Left lung (tissue), 10 donors: Measurements from ENCODE around the gene NPAS2. TPM values are rescaled to one million over a fixed set of nuclear protein-coding genes. Genes with fewer than 3 reads are reported as not detected.

Source experiments
- ATAC-seq: fragments of 200-7000 bp; cut with Tn5 transposase; one replicate; pipeline ENCODE4 v1.9.1; 2020; ENCODE audit warnings: moderate library complexity
- DNase-seq, 4 donors: peaks; one replicate each; pipeline ENCODE4 v3.0.0-alpha.2; 2013 to 2020
- H3K27ac ChIP-seq, 2 donors: fragments of 200-600 bp; sonication (generic) in 1 of 2; one replicate each; pipeline versions ENCODE4 v1.5.0 to v1.8.0; 2020 to 2021
- H3K27me3 ChIP-seq, 2 donors: fragments of 200-600 bp; sonication (generic) in 1 of 2; one replicate each; pipeline versions ENCODE4 v1.5.0 to v1.8.0; 2020 to 2021
- H3K36me3 ChIP-seq, 2 donors: fragments of 200-600 bp; sonication (generic) in 1 of 2; one replicate each; pipeline versions ENCODE4 v1.5.0 to v1.8.0; 2020 to 2021
- H3K4me1 ChIP-seq, 2 donors: fragments of 200-600 bp; one replicate each; pipeline ENCODE4 v1.8.0; 2021
- H3K4me3 ChIP-seq, 2 donors: fragments of 200-600 bp; sonication (generic) in 1 of 2; one replicate each; pipeline versions ENCODE4 v1.5.0 to v1.8.0; 2020 to 2021; ENCODE audit warnings: mild to moderate bottlenecking in 1 of 2
- H3K9me3 ChIP-seq, 2 donors: fragments of 200-600 bp; sonication (generic) in 1 of 2; one replicate each; pipeline versions ENCODE4 v1.5.0 to v1.8.0; 2020 to 2021
- intact Hi-C, 2 donors: fragments of 100-400 bp; cut with DNase I; formaldehyde crosslinking; loops; one replicate each; pipeline versions ENCODE4 v1.11.2 to v1.14.2; 2022
- polyA plus RNA-seq, 6 donors: library from polyadenylated mRNA; unstranded; fragments of 120-200 nt; gene quantifications; one replicate each; pipeline ENCODE4 v1.2.1, GENCODE V29; 2013; ENCODE audit not compliant: insufficient read length in 6 of 6
- total RNA-seq, 2 donors: library from RNA; stranded (reverse); fragmentation: NEBNext Ultra II Directional; extraction: Animal tissue kit (Norgen Biotek cat#: 25700); gene quantifications; one replicate each; pipeline ENCODE4 v1.2.1, GENCODE V29; 2021
- TF ChIP-seq, protein P1 (sequence below), 2 donors: fragments of 200-600 bp; sonication (generic) in 1 of 2; IDR thresholded peaks; one replicate each; pipeline versions ENCODE4 v1.5.0 to v1.8.0; 2021; ENCODE audit warnings: antibody characterized with exemption in 2 of 2
- donor health status: DM: no; HTN: yes; CAD: no.
- donor health status: DM: no; HTN: no; CAD: no.

The NPAS2 gene
- total and polyA plus RNA-seq, 8 donors: 18.8 to 40.2 (median 35.0) TPM

DNA sequence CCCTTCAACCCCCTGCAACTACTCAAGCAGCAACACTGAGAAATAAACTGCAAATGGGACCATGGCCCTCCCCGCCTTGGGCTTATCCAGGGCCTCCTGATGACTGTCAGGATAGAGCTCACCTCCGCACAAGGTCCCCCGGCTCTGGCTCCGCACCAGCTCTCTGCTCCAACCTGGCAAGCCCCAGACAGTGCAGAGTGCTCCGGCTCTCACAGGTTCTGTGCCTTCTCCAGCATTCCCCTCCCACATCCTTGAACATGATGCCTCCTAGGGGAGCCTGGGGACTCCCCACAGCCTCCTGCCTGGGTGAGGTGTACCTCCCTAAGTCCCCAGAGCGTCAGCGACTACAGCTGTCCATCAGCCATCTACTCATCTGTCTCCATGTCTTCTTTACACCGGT is 26.7 kb upstream of the NPAS2 start:
- no peaks in the 10 kb centered on the region for H3K9me3 ChIP-seq
- DNase-seq: no peak
- H3K36me3 ChIP-seq: no peaks in the 10 kb centered on the region
- ATAC-seq: no peak
- no peak overlapping the region for H3K27ac ChIP-seq
- no peaks in the 10 kb centered on the region for H3K4me1 ChIP-seq
- no peak overlapping the region for H3K4me3 ChIP-seq
- H3K27me3 ChIP-seq: no peaks in the 10 kb centered on the region
- intact Hi-C loops: no loop called here
- TF ChIP-seq, protein P1, sequence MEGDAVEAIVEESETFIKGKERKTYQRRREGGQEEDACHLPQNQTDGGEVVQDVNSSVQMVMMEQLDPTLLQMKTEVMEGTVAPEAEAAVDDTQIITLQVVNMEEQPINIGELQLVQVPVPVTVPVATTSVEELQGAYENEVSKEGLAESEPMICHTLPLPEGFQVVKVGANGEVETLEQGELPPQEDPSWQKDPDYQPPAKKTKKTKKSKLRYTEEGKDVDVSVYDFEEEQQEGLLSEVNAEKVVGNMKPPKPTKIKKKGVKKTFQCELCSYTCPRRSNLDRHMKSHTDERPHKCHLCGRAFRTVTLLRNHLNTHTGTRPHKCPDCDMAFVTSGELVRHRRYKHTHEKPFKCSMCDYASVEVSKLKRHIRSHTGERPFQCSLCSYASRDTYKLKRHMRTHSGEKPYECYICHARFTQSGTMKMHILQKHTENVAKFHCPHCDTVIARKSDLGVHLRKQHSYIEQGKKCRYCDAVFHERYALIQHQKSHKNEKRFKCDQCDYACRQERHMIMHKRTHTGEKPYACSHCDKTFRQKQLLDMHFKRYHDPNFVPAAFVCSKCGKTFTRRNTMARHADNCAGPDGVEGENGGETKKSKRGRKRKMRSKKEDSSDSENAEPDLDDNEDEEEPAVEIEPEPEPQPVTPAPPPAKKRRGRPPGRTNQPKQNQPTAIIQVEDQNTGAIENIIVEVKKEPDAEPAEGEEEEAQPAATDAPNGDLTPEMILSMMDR (IDR thresholded peaks at IDR 0.05): no peak

DNA sequence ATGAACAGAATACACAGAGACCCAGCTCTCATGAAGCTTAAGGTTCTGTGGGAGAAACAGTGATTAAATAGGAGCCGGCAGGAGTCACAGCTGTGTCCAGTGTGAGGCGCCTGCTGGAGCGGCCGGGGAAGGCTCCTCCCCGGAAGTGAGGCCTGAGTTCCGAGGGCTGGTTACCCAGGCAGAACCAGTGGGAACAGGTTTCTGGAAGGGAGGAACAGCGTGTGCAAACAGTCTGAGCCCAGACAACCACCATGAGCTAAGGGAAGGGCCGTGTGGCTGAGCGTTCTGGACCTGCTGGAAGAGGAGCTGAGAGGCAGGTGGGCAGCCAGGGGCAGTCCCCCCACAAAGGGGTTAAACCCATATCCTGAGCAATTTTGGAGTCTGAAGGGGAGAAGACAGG is 26.0 kb upstream of the NPAS2 start:
- H3K27me3 ChIP-seq: no peaks in the 10 kb centered on the region
- intact Hi-C loops: no loop called here
- no peaks in the 10 kb centered on the region for H3K9me3 ChIP-seq
- H3K27ac ChIP-seq: no peak overlapping the region
- no peak for ATAC-seq
- no peaks in the 10 kb centered on the region for H3K36me3 ChIP-seq
- H3K4me1 ChIP-seq: no peaks in the 10 kb centered on the region
- TF ChIP-seq, protein P1 (IDR thresholded peaks at IDR 0.05): no peak
- no peak overlapping the region for H3K4me3 ChIP-seq
- no peak for DNase-seq

DNA sequence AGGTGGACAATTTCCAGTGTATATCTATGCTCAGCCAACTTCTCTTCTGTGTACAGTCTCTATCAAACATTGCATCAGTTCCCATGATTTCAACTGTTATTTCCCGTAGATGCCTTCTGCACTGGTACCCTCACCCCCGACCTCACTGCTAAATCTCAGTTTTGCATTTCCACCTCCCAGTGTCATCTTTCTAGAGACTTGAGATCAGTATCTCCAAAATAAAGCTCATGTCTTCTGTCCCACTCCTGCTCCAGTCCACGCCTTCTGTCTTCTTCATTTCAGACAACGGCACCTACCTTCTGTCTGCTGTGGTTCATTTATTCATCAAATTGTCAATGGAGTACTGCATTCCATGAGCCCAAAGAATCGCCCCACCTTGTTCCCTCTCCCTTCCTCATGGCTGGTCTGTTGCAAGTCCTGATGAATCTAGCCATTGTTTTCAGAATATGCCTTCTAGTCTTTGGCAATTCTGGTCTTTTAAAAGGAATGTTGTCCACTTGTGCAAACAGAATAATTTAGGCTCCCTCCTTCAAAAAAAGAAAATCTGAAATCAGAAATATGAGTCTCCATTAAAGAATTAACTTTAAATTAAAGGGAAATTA is 23.3 kb upstream of the NPAS2 start:
- Histone ChIP-seq H3K4me1 (no peaks in the 10 kb centered on the region), H3K9me3 (no peaks in the 10 kb centered on the region), H3K27me3 (no peaks in the 10 kb centered on the region), H3K4me3 (no peak overlapping the region), H3K36me3 (no peaks in the 10 kb centered on the region), H3K27ac (no peak overlapping the region)
- ATAC-seq (no peak), DNase-seq (no peak)
- intact Hi-C loops: no loop called here
- TF ChIP-seq, protein P1 (IDR thresholded peaks at IDR 0.05): no peak

DNA sequence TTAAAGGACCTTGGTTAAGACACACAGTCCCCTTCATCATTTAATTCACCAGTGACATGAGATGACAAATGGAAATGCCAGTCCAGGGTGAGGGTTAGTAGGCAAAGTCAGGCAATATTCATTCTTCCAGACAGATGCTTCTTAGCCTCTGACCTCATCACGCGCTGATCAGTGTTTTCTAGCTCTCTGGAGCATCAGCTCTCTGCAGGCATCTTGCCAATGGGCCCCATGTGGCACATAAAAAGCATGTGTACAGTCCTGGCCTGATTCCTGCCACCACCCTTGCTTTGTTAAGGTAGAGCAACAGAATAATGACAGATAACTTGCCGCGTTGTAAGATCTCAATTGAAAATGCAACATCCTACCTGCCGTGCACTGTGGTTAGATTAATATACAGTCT is 20.3 kb upstream of the NPAS2 start:
- Histone ChIP-seq H3K36me3 (no peaks in the 10 kb centered on the region), H3K27ac (no peak overlapping the region), H3K4me1 (no peaks in the 10 kb centered on the region), H3K27me3 (no peaks in the 10 kb centered on the region), H3K9me3 (no peaks in the 10 kb centered on the region), H3K4me3 (no peak overlapping the region)
- ATAC-seq (no peak), DNase-seq (no peak)
- intact Hi-C loops: no loop called here
- TF ChIP-seq, protein P1 (IDR thresholded peaks at IDR 0.05): no peak

GRCh38 chr2:100800915-100801314 is 19.0 kb upstream of the NPAS2 start:
- intact Hi-C loops: no loop called here
- no peaks in the 10 kb centered on the region for H3K4me1 ChIP-seq
- no peaks in the 10 kb centered on the region for H3K9me3 ChIP-seq
- no peaks in the 10 kb centered on the region for H3K27me3 ChIP-seq
- no peak overlapping the region for H3K27ac ChIP-seq
- ATAC-seq: peak; percentile 13
- no peaks in the 10 kb centered on the region for H3K36me3 ChIP-seq
- no peak for DNase-seq
- TF ChIP-seq, protein P1 (IDR thresholded peaks at IDR 0.05): no peak
- no peak overlapping the region for H3K4me3 ChIP-seq
